NCI-H187 (cell line): Measurements from ENCODE around the gene LTC4S.
"Not testable (repeated sequence)": the region's sequence is repeated elsewhere in the genome, so short reads cannot be mapped to it uniquely, and the experiment has no call there.

Source experiments
- DNase-seq, 2 experiments: peaks; one replicate each; lab custom pipeline; 2025; lab: John Stamatoyannopoulos, UW

The LTC4S gene

GRCh38 chr5:179769796-179770195 lies 24.0 kb upstream of the LTC4S start:
- no peak for DNase-seq

GRCh38 chr5:179771311-179771895 lies 22.4 kb upstream of the LTC4S start:
- no peak for DNase-seq

GRCh38 chr5:179772351-179772750 lies 21.4 kb upstream of the LTC4S start:
- DNase-seq: no peak

GRCh38 chr5:179773686-179774040 lies 20.1 kb upstream of the LTC4S start:
- no peak for DNase-seq

GRCh38 chr5:179774442-179774841 lies 19.3 kb upstream of the LTC4S start:
- DNase-seq: no peak

- no peak for DNase-seq
Observed at GRCh38 chr5:179776411-179776938, 17.3 kb upstream of the LTC4S start.

- no peak for DNase-seq
Observed at GRCh38 chr5:179777456-179777855, 16.3 kb upstream of the LTC4S start.

GRCh38 chr5:179777909-179778308 lies 15.9 kb upstream of the LTC4S start:
- no peak for DNase-seq

- DNase-seq: no peak
Observed at GRCh38 chr5:179778591-179778990, 15.2 kb upstream of the LTC4S start.

GRCh38 chr5:179779826-179780225 lies 14.0 kb upstream of the LTC4S start:
- DNase-seq: no peak

- DNase-seq: no peak
Observed at GRCh38 chr5:179780362-179780761, 13.4 kb upstream of the LTC4S start.

- no peak for DNase-seq
Observed at GRCh38 chr5:179781846-179782245, 11.9 kb upstream of the LTC4S start.

GRCh38 chr5:179783128-179783527 lies 10.7 kb upstream of the LTC4S start:
- DNase-seq: no peak

GRCh38 chr5:179786861-179787260 lies 6.9 kb upstream of the LTC4S start:
- DNase-seq: no peak

GRCh38 chr5:179788193-179788854 lies 5.5 kb upstream of the LTC4S start:
- DNase-seq: no peak

GRCh38 chr5:179789278-179789677 lies 4.5 kb upstream of the LTC4S start:
- DNase-seq: not testable (repeated sequence)

- DNase-seq: no peak
Observed at GRCh38 chr5:179791881-179792611, 1.7 kb upstream of the LTC4S start.

GRCh38 chr5:179792612-179793467 lies 946 bp upstream of the LTC4S start:
- no peak for DNase-seq

- DNase-seq: no peak
Observed at GRCh38 chr5:179794171-179794570, 385 bp downstream of the LTC4S start.

- DNase-seq: no peak
Observed at GRCh38 chr5:179794575-179794974, 789 bp downstream of the LTC4S start.

GRCh38 chr5:179795049-179795862 lies 1.5 kb downstream of the LTC4S start:
- peak; percentile 56 to 72 for DNase-seq
